DOHH2 (cell line): ENCODE data around the gene HBP1.

Experiments
- H3F3A ChIP-seq: fragments of 200-600 bp; sonication (generic), shearing (Covaris generic); 2 replicates; pipeline ENCODE4 v1.6.0; 2016; ENCODE audit warnings: antibody characterized with exemption, mild to moderate bottlenecking; ENCODE audit not compliant: control insufficient read depth, insufficient read depth
- H3K27ac ChIP-seq: fragments of 200-600 bp; sonication (generic); 2 replicates; pipeline ENCODE4 v1.5.1; 2014; ENCODE audit warnings: low read depth, mild to moderate bottlenecking, low read length, moderate library complexity
- H3K27me3 ChIP-seq: fragments of 200-600 bp; sonication (generic); 2 replicates; pipeline ENCODE4 v1.6.1; 2014; ENCODE audit warnings: mild to moderate bottlenecking, low read length, mixed read lengths; ENCODE audit not compliant: control insufficient read depth
- H3K36me3 ChIP-seq: fragments of 200-600 bp; sonication (generic); 2 replicates; pipeline ENCODE4 v1.6.1; 2014; ENCODE audit warnings: mild to moderate bottlenecking, low read length, moderate library complexity, mixed read lengths; ENCODE audit not compliant: control insufficient read depth
- H3K4me1 ChIP-seq: fragments of 200-600 bp; sonication (generic); 2 replicates; pipeline ENCODE4 v1.6.1; 2014; ENCODE audit warnings: mild to moderate bottlenecking, low read length, mixed read lengths; ENCODE audit not compliant: control insufficient read depth
- H3K4me2 ChIP-seq: fragments of 200-600 bp; sonication (generic); 2 replicates; pipeline ENCODE4 v1.6.0; 2014; ENCODE audit warnings: mild to moderate bottlenecking, low read length, moderate library complexity
- H3K4me3 ChIP-seq: fragments of 200-600 bp; sonication (generic); 2 replicates; pipeline ENCODE4 v1.5.1; 2014; ENCODE audit warnings: mild to moderate bottlenecking, low read length, mixed read lengths
- H3K79me2 ChIP-seq: fragments of 200-600 bp; sonication (generic); 2 replicates; pipeline ENCODE4 v1.6.1; 2014; ENCODE audit warnings: mild to moderate bottlenecking, low read length, mixed read lengths; ENCODE audit not compliant: control insufficient read depth
- H3K9me2 ChIP-seq: fragments of 200-600 bp; sonication (generic); replicated peaks from 2 replicates; pipeline ENCODE4 v1.6.1; 2014; ENCODE audit warnings: mild to moderate bottlenecking, low read length, mixed read lengths; ENCODE audit not compliant: control insufficient read depth
- H3K9me3 ChIP-seq: fragments of 200-600 bp; sonication (generic); 2 replicates; pipeline ENCODE4 v1.6.1; 2014; ENCODE audit warnings: antibody characterized with exemption, low read length, mixed read lengths; ENCODE audit not compliant: control insufficient read depth, insufficient read depth
- H4K20me1 ChIP-seq: fragments of 200-600 bp; sonication (generic); 2 replicates; pipeline ENCODE4 v1.6.0; 2014; ENCODE audit warnings: low read depth, mild to moderate bottlenecking, antibody characterized with exemption, low read length, moderate library complexity; ENCODE audit not compliant: control insufficient read depth, insufficient read depth
- EZH2phosphoT487 ChIP-seq: fragments of 200-600 bp; sonication (generic); IDR thresholded peaks from 2 replicates; pipeline ENCODE4 v1.6.1; 2017; ENCODE audit warnings: borderline replicate concordance, mild to moderate bottlenecking, antibody characterized with exemption, low read length, moderate library complexity, mixed read lengths
- TF ChIP-seq, protein P1 (sequence below): fragments of 200-600 bp; sonication (generic); IDR thresholded peaks from one replicate; pipeline ENCODE4 v1.5.1; 2014; ENCODE audit warnings: antibody characterized with exemption, mild to moderate bottlenecking, low read depth, low read length; ENCODE audit not compliant: poor library complexity, severe bottlenecking

HBP1 gene

DNA sequence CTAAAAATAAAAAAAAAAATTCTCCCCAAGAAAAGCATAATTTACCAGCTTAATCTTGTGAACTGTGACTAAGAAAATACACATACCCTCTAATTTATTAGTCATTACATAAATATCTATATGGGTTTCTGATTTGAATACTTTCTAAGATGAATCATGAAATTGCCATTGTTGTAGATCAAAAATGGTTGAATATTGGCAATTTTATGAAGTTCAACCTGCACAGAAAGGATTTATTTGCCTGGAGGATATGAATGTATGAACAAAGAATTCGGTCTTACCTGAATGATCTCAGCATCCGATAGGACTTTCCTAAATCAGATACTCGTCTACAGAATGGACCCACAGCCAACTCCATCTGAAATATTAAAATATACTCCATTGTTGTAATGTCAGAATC, 61.5 kb downstream of the HBP1 start:
- Histone ChIP-seq H3K9me3 (no peaks in the 10 kb centered on the region), H3K4me1 (peaks cover 14% of the 10 kb centered on the region), H3K27ac (no peak overlapping the region), H3K79me2 (no peaks in the 10 kb centered on the region), H4K20me1 (no peaks in the 10 kb centered on the region), H3K27me3 (no peaks in the 10 kb centered on the region), H3K4me2 (no peak overlapping the region), H3F3A (no peaks in the 10 kb centered on the region), H3K36me3 (no peaks in the 10 kb centered on the region), H3K4me3 (no peak overlapping the region), H3K9me2 (no peaks in the 10 kb centered on the region)
- TF ChIP-seq, protein P1, sequence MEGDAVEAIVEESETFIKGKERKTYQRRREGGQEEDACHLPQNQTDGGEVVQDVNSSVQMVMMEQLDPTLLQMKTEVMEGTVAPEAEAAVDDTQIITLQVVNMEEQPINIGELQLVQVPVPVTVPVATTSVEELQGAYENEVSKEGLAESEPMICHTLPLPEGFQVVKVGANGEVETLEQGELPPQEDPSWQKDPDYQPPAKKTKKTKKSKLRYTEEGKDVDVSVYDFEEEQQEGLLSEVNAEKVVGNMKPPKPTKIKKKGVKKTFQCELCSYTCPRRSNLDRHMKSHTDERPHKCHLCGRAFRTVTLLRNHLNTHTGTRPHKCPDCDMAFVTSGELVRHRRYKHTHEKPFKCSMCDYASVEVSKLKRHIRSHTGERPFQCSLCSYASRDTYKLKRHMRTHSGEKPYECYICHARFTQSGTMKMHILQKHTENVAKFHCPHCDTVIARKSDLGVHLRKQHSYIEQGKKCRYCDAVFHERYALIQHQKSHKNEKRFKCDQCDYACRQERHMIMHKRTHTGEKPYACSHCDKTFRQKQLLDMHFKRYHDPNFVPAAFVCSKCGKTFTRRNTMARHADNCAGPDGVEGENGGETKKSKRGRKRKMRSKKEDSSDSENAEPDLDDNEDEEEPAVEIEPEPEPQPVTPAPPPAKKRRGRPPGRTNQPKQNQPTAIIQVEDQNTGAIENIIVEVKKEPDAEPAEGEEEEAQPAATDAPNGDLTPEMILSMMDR, result no peak
- no peak for TF ChIP-seq EZH2phosphoT487

DNA sequence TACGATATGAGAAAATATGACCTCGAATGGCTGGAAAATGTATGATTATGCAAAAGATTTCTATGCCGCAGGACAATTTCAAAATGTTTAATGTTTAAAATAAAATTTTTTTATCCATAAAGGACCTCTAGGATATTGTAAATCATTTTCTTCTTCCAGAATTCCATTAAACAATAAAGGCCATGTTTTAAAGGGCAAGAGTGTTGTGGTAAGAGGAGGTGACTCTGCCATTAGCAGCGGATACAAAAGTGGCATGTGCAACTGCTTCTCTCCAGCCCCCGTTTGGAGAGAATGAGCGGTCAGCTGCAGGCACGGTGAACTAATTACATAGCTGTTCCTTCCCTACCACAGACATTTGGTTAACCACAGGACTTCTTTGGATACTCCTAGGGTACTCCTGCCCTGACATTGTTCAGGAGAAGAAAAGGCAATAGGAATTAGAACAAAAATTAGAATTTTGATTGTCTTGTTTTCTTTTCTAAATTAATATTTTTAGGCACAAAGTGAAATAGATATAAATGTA, 63.8 kb downstream of the HBP1 start:
- Histone ChIP-seq H3K27me3 (no peaks in the 10 kb centered on the region), H3K36me3 (no peaks in the 10 kb centered on the region), H3K9me3 (no peaks in the 10 kb centered on the region), H3K4me3 (no peak overlapping the region), H3K4me1 (peaks cover 14% of the 10 kb centered on the region), H3F3A (no peaks in the 10 kb centered on the region), H3K9me2 (no peaks in the 10 kb centered on the region), H4K20me1 (no peaks in the 10 kb centered on the region), H3K27ac (no peak overlapping the region), H3K79me2 (no peaks in the 10 kb centered on the region), H3K4me2 (no peak overlapping the region)
- TF ChIP-seq EZH2phosphoT487, result no peak
- TF ChIP-seq, protein P1, result no peak

DNA sequence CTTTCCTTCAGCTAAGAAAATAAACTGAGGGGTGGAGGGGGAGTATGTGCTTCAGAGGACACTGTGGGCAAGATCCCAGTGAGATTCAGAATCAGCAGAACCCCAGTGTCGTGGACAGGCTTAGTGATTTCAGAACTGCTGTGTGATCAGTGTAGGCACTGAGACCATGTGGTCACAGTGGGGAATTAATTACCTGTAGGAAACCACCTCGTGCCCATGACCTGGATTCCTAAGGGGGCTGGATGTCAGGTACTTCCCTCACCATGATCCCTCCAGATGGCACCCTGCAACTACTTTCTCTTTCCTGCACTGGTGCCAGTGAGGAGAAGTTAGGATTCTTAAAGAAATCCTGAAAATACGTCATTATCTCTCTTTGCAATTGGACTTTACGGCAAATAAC, 64.4 kb downstream of the HBP1 start:
- Histone ChIP-seq H3K4me3 (no peak overlapping the region), H3K4me2 (no peak overlapping the region), H3K27ac (no peak overlapping the region), H3F3A (no peaks in the 10 kb centered on the region), H3K9me3 (no peaks in the 10 kb centered on the region), H3K9me2 (no peaks in the 10 kb centered on the region), H3K27me3 (no peaks in the 10 kb centered on the region), H4K20me1 (no peaks in the 10 kb centered on the region), H3K36me3 (no peaks in the 10 kb centered on the region), H3K79me2 (no peaks in the 10 kb centered on the region), H3K4me1 (peaks cover 14% of the 10 kb centered on the region)
- TF ChIP-seq, protein P1, result no peak
- TF ChIP-seq EZH2phosphoT487, result no peak

DNA sequence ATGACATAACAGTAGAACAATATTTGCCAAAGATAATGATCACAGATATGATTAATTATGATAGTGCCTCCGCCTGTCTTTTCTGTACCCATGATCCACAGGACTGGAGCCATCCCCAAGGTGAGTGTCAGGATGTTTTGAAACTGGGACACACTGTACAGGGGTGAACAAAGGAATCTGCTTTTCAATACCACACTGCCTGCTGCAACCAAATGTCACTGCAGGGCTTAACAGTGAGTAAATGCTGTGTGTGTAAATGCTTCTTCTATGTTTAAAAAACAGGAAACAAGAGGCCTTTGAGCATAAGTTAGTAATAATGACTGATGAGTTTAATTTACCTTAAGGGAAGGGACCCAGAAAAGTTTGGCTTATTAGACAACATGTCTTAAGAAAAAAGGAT, 65.2 kb downstream of the HBP1 start:
- Histone ChIP-seq H3K9me3 (no peaks in the 10 kb centered on the region), H3F3A (no peaks in the 10 kb centered on the region), H3K4me1 (peaks cover 14% of the 10 kb centered on the region), H3K27ac (no peak overlapping the region), H4K20me1 (no peaks in the 10 kb centered on the region), H3K36me3 (no peaks in the 10 kb centered on the region), H3K4me3 (no peak overlapping the region), H3K27me3 (no peaks in the 10 kb centered on the region), H3K79me2 (no peaks in the 10 kb centered on the region), H3K9me2 (no peaks in the 10 kb centered on the region), H3K4me2 (no peak overlapping the region)
- TF ChIP-seq, protein P1, result no peak
- TF ChIP-seq EZH2phosphoT487, result no peak
